Transverse colon (tissue), 4 donors: ENCODE data around the gene BRD2. TPM values are rescaled to one million over a fixed set of nuclear protein-coding genes. Genes with fewer than 3 reads are reported as not detected.

Experiments used
- DNase-seq: peaks from one replicate; pipeline ENCODE4 v3.0.0-alpha.2; 2019
- H3K27ac ChIP-seq, 4 donors: fragments of 200-600 bp; sonication (generic); 2 replicates each; pipeline ENCODE4 v1.5.1; 2016 to 2018; ENCODE audit warnings: inconsistent platforms in 4 of 4
- H3K27me3 ChIP-seq: fragments of 200-600 bp; sonication (generic); 2 replicates; pipeline ENCODE4 v1.5.1; 2017; ENCODE audit warnings: inconsistent platforms
- H3K36me3 ChIP-seq, 4 donors: fragments of 200-600 bp; sonication (generic); 2 replicates each; pipeline ENCODE4 v1.5.1; 2017 to 2019; ENCODE audit warnings: inconsistent platforms in 4 of 4
- H3K4me1 ChIP-seq, 4 donors: fragments of 200-600 bp; sonication (generic); 2 replicates each; pipeline ENCODE4 v1.5.1; 2017 to 2020; ENCODE audit warnings: inconsistent platforms in 4 of 4
- H3K4me3 ChIP-seq, 4 donors: fragments of 200-600 bp; sonication (generic); 1 replicate in 1 of 4; 2 replicates in 3 of 4; pipeline versions ENCODE4 v1.5.1 to v1.6.1; 2017 to 2019; ENCODE audit warnings: inconsistent platforms in 4 of 4
- H3K9me3 ChIP-seq, 2 donors: fragments of 200-600 bp; sonication (generic); 2 replicates each; pipeline ENCODE4 v1.5.1; 2017 to 2019; ENCODE audit warnings: inconsistent platforms in 2 of 2
- EP300 ChIP-seq: sonication (generic); formaldehyde crosslinking; IDR thresholded peaks from one replicate; pipeline ENCODE4 v1.6.1; 2017; ENCODE audit warnings: antibody characterized with exemption, low read depth
- POLR2A ChIP-seq: fragments of 450-650 bp; IDR thresholded peaks from one replicate; pipeline ENCODE4 v1.6.1; 2016; ENCODE audit warnings: antibody characterized with exemption, mild to moderate bottlenecking, moderate library complexity
- POLR2AphosphoS5 ChIP-seq, 3 donors: sonication (generic); formaldehyde crosslinking; IDR thresholded peaks; one replicate each; pipeline ENCODE4 v1.6.1; 2016; ENCODE audit warnings: antibody characterized with exemption in 3 of 3
- WGBS, 2 donors: methylation state at CpG; one replicate each; pipeline ENCODE4 v1.1.5; 2018; ENCODE audit warnings: low coverage in 1 of 2; 5-methylcytosine and 5-hydroxymethylcytosine counted together
- in situ Hi-C, 4 donors: fragments of 200-750 bp; cut with MboI; loops; one replicate each; pipeline versions ENCODE4 v1.15.0 to v1.15.1; 2017; ENCODE audit warnings: low sequenced_read_pairs in 3 of 4, low pct_ligation_motif_present in 1 of 4, low pct_unique_long_range_greater_than_20kb in 1 of 4
- intact Hi-C: fragments of 100-400 bp; cut with DNase I; formaldehyde crosslinking; loops from one replicate; pipeline ENCODE4 v1.15.1; 2023; ENCODE audit warnings: low total_unique reads
- total RNA-seq, 4 donors: library from RNA; depleted of rRNA; stranded (reverse); fragments of >200 nt; gene quantifications; one replicate each; pipeline ENCODE4 v1.1.0, GENCODE V29; 2016
- TF ChIP-seq, protein P1 (sequence below), 5 experiments: fragments of 200-600 bp in 3 of 5; fragments of 450-650 bp in 2 of 5; sonication (generic) in 3 of 5; IDR thresholded peaks; 1 replicate in 2 of 5; 2 replicates in 3 of 5; pipeline ENCODE4 v1.5.1; 2016 to 2017; ENCODE audit warnings: antibody characterized with exemption in 5 of 5, inconsistent platforms in 3 of 5, mild to moderate bottlenecking in 2 of 5, moderate library complexity in 1 of 5

The BRD2 gene
- total RNA-seq, 4 donors from 2014 or later = 116 to 612 (median 238) TPM

DNA sequence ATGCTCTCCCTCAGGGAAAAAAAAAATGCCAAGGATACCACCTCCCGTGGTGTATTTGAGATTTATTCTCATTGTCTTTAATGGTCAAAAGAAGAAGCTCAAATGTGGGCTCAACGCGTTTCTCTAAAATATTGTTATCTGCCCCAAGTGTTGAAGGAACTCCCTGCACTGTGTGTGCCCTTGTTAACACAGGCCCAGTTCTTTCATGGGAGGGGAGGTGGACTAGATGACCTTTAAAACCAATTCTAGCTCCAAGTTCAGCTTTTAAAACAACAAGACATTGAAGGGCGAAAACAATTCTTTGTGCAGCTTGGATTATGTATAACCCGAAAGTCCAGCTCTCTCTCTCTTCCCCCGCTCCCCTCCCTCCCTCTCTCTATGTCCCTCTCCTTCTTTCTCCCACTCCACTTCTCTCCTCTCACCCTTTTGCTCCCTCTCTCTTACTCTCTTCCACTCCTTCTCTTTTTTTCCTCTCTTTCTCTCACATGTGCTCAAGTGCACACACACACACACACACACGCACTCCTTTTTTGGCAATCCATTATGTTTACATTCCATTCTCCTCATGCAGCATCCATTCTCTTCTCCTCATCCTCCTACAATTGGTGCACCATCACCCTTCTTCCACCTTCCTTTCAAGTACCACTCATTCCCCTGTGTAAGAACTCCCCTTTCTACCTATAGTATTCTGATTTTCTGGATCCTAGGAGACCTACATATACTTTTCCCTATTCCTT is 36.1 kb upstream of the BRD2 start:
- Histone ChIP-seq H3K36me3 (no peaks in the 10 kb centered on the region), H3K27me3 (no peaks in the 10 kb centered on the region), H3K9me3 (no peaks in the 10 kb centered on the region), H3K4me1 (no peaks in the 10 kb centered on the region), H3K4me3 (no peak overlapping the region), H3K27ac (no peak overlapping the region)
- TF ChIP-seq, protein P1, sequence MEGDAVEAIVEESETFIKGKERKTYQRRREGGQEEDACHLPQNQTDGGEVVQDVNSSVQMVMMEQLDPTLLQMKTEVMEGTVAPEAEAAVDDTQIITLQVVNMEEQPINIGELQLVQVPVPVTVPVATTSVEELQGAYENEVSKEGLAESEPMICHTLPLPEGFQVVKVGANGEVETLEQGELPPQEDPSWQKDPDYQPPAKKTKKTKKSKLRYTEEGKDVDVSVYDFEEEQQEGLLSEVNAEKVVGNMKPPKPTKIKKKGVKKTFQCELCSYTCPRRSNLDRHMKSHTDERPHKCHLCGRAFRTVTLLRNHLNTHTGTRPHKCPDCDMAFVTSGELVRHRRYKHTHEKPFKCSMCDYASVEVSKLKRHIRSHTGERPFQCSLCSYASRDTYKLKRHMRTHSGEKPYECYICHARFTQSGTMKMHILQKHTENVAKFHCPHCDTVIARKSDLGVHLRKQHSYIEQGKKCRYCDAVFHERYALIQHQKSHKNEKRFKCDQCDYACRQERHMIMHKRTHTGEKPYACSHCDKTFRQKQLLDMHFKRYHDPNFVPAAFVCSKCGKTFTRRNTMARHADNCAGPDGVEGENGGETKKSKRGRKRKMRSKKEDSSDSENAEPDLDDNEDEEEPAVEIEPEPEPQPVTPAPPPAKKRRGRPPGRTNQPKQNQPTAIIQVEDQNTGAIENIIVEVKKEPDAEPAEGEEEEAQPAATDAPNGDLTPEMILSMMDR (IDR thresholded peaks at IDR 0.05) = no peak
- in situ Hi-C loops = loop anchor here in 2 of 4 donors (10.0 kb wide), 1 partner anchor 53 kb away; no protein-coding TSS in a partner anchor
- 66 to 82% methylated on average over 6 to 7 of the region's 7 CpGs for WGBS, 2 donors
- intact Hi-C loops = no loop called here
- DNase-seq = no peak

DNA sequence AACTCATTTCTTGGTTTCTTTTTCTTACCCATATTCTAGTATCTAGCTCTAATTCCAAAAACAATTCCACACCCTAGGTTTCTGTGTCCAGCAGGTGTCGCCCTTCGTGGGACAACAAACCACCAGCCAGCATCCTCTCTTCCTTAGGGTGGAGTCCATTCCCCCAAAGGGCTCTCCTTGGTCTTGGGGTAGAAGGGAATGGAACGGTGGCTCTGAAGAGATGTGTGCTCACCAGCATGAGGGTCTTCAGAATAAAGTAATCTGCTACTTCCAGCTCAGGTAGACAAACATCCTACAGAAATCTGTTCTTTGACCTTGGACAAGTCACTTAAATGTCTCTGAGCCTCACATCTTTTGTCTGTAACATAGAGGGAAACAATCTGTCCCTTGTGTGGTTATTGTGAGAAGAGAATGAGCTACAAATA is 34.7 kb upstream of the BRD2 start:
- TF ChIP-seq, protein P1 (IDR thresholded peaks at IDR 0.05) = peak; percentile 77 to 87 (median 85)
- TF ChIP-seq POLR2A (no peak), EP300 (no peak)
- Histone ChIP-seq H3K9me3 (no peaks in the 10 kb centered on the region), H3K36me3 (no peaks in the 10 kb centered on the region), H3K27ac (no peak overlapping the region), H3K4me3 (no peak overlapping the region), H3K27me3 (no peaks in the 10 kb centered on the region), H3K4me1 (no peaks in the 10 kb centered on the region)
- 0% methylated on average over 2 to 3 of the region's 3 CpGs for WGBS, 2 donors
- peak; percentile 85 for DNase-seq
- in situ Hi-C loops (loop anchor here in 2 of 4 donors (10.0 kb wide), 1 partner anchor 51 kb away; no protein-coding TSS in a partner anchor), intact Hi-C loops (no loop called here)

DNA sequence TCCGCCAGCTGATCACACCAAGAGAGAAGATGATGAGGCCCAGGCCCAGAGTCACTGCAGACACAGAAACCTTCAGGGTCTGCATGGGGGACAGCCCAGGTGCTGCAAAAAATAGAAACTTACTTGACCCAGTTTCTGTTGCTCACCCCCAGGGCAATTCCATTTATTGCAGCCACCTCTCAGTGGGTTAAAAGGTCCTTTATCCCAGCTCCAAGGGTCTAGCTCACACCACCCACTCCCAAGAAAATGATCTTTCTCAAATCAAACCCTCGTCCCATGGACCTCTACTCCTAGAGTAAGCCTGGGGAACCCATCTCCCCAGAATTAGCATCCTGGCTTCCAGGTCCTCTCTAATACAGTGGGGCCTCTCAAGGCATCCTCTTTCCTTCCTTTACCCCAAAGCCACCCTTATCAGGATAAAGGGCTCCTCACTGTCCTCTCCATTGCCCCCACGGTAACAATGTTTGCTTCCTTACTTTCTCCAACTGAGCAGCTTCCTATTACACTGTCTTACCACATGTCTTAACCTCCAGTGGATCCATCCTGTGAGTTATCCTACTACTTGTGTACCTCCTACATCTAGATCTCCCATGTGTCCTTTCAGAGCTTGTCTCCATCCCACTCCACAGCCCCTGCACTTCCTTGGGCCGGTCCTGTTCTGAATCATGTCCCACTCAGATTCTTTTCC is 32.7 kb upstream of the BRD2 start:
- H3K27me3 ChIP-seq = no peaks in the 10 kb centered on the region
- WGBS, 2 donors = 91 to 93% methylated on average over 2 to 4 of the region's 4 CpGs
- no peak overlapping the region for H3K4me3 ChIP-seq
- TF ChIP-seq POLR2AphosphoS5 (IDR thresholded peaks at IDR 0.05) = no peak
- TF ChIP-seq, protein P1 (IDR thresholded peaks at IDR 0.05) = no peak
- TF ChIP-seq POLR2A = no peak
- no peak for TF ChIP-seq EP300
- H3K9me3 ChIP-seq = no peaks in the 10 kb centered on the region
- intact Hi-C loops = no loop called here
- in situ Hi-C loops = loop anchor here in 2 of 4 donors (10.0 kb wide), 1 partner anchor 49 kb away; no protein-coding TSS in a partner anchor
- DNase-seq = no peak
- no peak overlapping the region for H3K27ac ChIP-seq
- H3K4me1 ChIP-seq = peaks cover 0 to 4% (median under 1%) of the 10 kb centered on the region in 4 donors
- H3K36me3 ChIP-seq = no peaks in the 10 kb centered on the region
